NCI-H748 (cell line): ENCODE results near the gene SIRT3.

Experiments
- DNase-seq: peaks from one replicate; lab custom pipeline; 2025; ENCODE audit not compliant: unreplicated experiment; lab: John Stamatoyannopoulos, UW

SIRT3 gene

GRCh38 chr11:217704-218103 is 18.4 kb downstream of the SIRT3 start:
- DNase-seq: no peak

GRCh38 chr11:216081-216974 is 19.8 kb downstream of the SIRT3 start:
- DNase-seq: no peak

DNA sequence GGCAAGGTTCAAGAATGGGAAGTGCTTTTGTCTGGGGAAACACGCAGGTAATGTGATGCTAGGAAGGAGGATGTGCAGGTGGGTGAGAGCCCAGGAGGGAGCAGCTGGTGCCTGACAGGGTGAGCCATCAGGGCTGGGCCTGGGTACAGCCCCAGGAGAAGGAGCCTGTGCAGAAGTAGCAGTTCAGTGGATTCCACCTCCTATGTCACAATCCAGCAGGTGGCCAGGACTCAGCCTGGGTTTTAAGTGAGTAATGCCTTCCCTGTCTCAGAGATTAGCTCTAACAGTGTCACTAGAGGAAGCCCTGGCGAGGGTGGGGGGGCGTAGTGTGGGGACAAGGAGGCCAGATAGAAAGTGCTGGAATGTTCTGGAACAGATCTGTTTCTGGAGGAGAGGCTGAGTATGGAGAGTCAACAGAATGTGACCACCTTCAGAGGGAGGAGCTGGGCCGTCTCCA is 20.5 kb downstream of the SIRT3 start:
- no peak for DNase-seq

DNA sequence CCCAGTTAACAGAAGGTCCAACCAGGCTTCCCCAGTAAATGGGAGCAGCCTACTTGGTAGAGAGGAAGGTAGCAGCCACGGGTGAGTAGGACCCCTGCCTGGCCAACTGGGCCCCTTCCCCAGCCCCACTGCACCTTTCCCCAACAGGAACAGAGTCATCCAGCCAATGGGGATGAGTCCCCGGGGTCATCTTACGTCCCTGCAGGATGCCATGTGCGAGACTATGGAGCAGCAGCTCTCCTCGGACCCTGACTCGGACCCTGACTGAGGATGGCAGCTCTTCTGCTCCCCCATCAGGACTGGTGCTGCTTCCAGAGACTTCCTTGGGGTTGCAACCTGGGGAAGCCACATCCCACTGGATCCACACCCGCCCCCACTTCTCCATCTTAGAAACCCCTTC is 22.1 kb downstream of the SIRT3 start:
- no peak for DNase-seq

DNA sequence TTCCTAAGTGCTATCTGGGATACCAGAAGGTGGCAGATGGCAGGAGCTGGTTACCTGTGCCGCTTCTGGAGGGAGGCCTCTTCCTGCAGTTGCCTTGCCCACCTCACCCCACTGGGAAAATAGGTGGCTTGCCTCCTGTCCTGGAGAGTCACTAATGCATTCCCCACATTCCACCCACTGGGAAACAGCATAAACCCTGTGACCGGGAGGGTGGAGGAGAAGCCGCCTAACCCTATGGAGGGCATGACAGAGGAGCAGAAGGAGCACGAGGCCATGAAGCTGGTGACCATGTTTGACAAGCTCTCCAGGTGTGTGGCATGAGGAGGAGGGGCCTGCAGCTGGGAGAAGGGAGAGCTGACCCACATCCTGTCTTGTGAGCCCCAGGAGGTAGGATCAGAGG is 23.0 kb downstream of the SIRT3 start:
- no peak for DNase-seq

DNA sequence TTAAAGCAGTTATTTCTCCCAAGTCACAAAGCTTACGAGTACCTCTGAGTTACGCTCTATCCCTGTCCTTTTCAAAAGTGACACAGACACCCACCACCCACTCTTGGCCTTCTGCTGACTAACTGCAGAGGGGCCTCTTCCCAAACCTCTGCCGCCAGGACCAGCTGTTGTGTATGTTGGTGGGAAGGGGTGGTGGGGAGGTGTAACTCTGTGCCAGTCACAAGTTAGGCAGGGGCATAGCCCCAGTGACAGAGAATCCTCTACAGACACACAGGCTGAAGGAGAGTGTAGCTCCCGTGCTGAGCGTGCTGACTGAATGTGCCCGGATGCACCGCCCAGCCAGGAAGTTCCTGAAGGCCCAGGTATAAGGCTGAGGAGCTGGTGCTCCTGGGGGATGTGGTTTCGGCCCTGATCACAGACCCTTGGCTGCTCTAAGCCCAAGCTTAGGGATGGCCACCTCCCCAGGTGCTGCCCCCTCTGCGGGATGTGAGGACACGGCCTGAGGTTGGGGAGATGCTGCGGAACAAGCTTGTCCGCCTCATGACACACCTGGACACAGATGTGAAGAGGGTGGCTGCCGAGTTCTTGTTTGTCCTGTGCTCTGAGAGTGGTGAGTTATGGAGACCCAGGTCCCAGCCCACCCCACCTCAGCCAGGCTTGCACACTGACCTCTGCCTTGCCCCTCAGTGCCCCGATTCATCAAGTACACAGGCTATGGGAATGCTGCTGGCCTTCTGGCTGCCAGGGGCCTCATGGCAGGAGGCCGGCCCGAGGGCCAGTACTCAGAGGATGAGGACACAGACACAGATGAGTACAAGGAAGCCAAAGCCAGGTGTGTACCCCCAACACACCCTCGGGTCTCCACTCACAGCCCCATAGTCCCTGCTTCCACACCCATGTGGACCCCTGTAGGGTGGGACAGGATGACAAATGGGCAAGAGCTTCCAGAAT is 23.7 kb downstream of the SIRT3 start:
- no peak for DNase-seq

DNA sequence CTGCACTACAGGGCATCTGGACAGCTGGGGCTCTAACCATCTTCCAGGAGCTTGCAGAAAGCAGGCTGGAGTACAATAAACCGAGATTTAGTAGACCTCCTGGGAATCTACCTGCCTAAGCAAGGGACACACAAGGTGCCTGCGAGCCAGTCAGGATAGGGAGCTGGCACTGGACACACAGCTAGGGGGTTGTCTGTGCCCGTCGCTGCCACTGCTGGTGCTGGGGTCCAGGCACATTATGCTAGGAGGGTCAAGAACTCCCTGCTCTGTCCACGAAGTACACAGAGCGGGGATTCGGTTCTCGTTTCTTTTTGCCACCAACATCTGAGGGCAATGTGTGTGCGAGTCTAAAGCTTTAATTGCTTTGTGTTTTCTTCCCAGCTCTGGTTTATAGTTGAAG is 24.4 kb downstream of the SIRT3 start:
- DNase-seq: no peak

DNA sequence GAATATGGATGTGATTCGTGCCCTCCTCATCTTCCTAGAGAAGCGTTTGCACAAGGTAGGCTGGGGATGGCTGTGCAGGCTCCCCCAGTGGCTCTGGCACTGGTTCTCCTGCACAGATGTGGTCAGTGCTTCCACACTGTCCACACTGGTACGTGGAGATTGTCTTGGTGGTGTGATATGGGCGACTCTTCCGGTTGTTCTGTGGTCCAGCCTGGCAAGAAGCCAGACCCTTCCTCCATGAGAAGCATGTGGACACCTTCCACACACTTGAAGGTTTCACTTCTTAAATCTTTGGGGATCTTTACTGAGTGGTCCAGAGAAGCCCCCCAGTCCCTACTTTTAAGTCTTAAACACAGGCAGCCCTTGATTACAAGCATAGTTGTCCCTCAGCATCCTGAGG is 24.8 kb downstream of the SIRT3 start:
- no peak for DNase-seq

- no peak for DNase-seq
These were observed 25.4 kb downstream of the SIRT3 start for GRCh38 chr11:210803-211180.

- no peak for DNase-seq
These were observed 25.9 kb downstream of the SIRT3 start for GRCh38 chr11:210122-210802.

DNA sequence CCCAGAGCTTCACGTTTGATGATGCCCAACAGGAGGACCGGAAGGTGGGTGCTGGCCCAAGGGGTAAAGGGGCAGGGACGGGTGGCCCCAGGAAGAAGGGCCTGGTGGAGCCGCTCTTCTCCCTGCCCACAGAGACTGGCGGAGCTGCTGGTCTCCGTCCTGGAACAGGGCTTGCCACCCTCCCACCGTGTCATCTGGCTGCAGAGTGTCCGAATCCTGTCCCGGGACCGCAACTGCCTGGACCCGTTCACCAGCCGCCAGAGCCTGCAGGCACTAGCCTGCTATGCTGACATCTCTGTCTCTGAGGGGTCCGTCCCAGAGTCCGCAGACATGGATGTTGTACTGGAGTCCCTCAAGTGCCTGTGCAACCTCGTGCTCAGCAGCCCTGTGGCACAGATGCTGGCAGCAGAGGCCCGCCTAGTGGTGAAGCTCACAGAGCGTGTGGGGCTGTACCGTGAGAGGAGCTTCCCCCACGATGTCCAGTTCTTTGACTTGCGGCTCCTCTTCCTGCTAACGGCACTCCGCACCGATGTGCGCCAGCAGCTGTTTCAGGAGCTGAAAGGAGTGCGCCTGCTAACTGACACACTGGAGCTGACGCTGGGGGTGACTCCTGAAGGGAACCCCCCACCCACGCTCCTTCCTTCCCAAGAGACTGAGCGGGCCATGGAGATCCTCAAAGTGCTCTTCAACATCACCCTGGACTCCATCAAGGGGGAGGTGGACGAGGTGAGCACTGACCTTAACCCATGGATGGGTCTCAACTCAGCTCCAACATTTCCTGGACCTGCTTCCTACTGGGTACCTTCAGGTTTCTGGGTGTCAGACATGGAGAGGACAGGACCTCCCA is 26.6 kb downstream of the SIRT3 start:
- DNase-seq: peak; percentile 15

DNA sequence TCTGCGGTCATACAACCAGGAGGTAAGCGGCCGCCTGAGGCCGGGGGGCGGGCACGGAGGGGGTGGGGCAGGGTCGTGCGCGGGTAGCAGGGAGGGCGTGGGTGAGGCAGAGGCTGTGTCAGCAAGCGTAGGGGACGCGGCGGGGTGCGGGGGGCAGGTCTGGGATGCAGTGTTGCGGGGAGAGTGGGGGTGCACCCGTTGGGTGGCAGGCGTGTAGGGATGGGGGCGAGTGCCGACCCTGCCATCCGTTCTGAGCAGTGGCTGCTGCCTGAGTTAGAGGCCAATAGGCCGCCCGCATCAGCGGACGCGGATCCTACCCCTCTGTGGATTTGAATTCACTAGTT is 27.3 kb downstream of the SIRT3 start:
- no peak for DNase-seq

DNA sequence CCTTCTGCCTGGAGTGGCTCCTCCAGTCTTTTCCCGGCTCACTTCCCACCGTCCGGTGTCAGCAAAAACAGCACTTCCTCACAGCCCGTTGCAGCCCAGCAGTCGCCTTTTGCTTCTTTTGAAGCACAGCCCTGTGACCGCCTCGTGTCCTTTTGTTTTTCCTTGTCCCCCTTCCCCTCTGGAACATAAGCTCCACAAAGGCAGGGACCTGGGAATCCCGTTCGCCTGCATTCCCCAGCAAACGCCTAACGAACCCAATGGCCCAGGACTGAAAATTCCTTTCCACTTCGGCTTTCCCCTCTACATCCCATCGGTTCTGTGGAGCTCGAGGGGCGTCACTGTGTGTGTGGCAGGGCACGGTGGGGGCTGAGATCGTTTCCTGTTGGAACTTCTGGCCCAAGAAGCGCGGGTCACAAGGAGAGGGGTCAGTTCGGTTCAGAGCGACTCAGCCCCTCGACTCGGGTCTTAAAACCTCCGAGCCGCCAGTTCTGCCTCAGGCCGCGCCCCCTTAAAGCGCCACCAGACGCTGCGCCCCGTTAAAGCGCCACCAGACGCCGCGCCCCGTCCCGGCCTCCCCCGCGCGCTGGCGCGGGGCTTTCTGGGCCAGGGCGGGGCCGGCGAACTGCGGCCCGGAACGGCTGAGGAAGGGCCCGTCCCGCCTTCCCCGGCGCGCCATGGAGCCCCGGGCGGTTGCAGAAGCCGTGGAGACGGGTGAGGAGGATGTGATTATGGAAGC is 27.8 kb downstream of the SIRT3 start:
- peak; percentile 79 for DNase-seq

DNA sequence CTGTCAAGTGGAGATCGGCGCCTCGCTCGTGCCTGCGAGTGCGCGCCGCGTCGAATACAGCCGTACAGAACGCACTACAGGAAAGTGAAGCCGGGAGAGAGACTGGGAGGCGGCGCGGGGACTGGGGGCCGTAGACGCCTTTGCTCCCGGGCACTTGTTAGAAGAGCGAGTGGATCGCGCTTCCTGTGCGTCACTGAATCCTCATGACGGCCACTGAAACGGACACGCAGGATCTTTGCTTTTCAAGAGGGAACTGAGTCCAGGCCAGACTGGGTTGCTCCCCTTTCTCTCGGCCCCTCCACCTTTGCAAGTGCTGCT is 28.3 kb downstream of the SIRT3 start:
- peak; percentile 74 for DNase-seq

DNA sequence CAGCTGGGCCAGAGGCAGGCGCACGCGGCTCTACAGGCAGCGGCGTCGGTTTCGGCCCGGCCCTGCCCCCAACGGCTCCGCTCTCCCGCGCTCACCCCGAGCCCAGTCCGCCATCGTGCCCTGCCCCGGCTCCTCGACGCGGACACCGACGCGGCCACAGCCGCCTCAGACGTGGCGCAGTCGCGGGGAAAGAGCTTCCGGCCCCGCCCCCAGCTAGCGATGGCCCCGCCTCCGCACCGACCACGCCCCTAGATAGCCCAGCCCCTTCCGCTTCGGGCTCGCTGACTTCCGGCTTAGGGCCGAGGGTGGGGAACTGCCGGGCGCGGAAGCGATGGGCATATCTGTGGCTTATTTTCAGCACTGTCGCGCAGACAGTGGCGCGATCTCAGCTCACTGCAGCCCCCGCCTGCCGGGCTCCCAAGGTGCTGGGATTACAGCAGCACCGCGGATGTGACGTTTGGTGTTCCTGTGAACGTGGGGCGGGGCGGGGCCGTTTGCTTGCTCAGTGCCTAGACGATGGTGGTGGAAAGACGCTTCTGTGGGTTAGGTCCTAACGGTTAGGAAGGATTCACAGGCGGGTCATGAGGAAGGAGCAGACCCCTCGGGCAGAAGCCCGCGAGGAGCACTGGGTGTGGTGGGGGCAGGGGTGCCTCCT is 28.8 kb downstream of the SIRT3 start, which contains the start of the genes BET1L and RIC8A:
TSS of gene BET1L (minus strand) at position 192 of the 655 bp plus-strand sequence. CDS start at position 114, 78 bp downstream.
TSS of gene RIC8A (plus strand) at position 501 of the 655 bp plus-strand sequence. CDS start 1,147 bp downstream, outside the sequence.
- DNase-seq: peak; percentile 97

- DNase-seq: no peak
These were observed 29.5 kb downstream of the SIRT3 start for GRCh38 chr11:206526-207207.

GRCh38 chr11:206002-206384 is 30.1 kb downstream of the SIRT3 start:
- no peak for DNase-seq

DNA sequence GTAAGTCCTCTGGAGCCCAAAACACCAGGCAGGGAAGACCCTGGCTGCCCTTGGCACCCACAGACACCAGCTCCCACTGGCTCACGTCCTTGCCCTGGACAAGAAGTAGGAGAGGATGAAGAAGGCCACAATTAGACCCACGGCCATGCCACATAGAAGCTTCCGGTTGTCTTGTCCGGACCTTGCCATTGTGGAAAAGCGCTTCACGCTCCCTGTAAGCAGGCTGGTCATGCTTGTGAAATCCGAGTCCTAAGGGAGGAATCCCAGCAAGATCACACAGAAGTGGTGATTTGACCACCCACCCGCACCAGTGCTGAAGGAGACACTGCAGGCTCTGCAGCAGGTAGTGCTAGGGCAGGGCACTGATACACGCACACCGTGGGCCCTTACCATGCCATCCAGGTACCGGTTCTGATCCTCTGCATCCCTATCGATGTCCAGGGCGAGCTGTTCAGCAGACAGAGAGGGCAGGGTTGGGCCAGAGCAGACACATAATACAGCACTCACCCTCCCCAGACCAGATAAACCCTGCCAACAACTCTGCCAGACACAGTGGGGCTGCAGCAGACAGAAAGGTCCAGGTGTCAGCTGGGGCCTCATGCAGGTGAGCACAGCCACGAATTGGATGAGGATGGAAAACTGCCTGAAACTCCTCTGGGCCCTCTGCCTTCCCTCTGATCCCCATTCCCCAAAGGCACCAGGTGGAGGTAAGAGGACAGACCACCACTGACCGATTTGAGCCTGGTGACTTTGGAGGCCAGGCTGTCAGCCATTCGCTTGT is 30.7 kb downstream of the SIRT3 start:
- no peak for DNase-seq
